Activated CD4-positive, alpha-beta memory T cell treated with anti-CD3 and anti-CD28 coated beads for 36 hours (primary cell): Measurements from ENCODE around the gene GPR176. TPM values are rescaled to one million over a fixed set of nuclear protein-coding genes. Genes with fewer than 3 reads are reported as not detected.

Experiments
- CTCF ChIA-PET: fragments of 350-600 bp; sonication (Branson Sonifier 250); formaldehyde crosslinking; loops from one replicate; lab custom pipeline; 2021; ENCODE audit warnings: antibody characterized with exemption, inconsistent platforms; lab: Charles Lee
- POLR2A ChIA-PET: fragments of 350-600 bp; sonication (Branson Sonifier 250); formaldehyde crosslinking; loops from one replicate; lab custom pipeline; 2021; ENCODE audit warnings: antibody characterized with exemption; lab: Charles Lee
- DNase-seq: peaks from one replicate; pipeline ENCODE4 v3.0.0-alpha.2; 2020
- H3K27ac Mint-ChIP-seq: one replicate; pipeline ENCODE4 v1.8.0; 2021; ENCODE audit warnings: mixed read lengths
- H3K27me3 Mint-ChIP-seq: one replicate; pipeline ENCODE4 v1.8.0; 2021; ENCODE audit warnings: mixed read lengths
- H3K36me3 Mint-ChIP-seq: one replicate; pipeline ENCODE4 v1.8.0; 2021; ENCODE audit warnings: mixed read lengths
- H3K4me1 Mint-ChIP-seq: one replicate; pipeline ENCODE4 v1.8.0; 2021; ENCODE audit warnings: low read depth, mixed read lengths
- H3K4me3 Mint-ChIP-seq: one replicate; pipeline ENCODE4 v1.8.0; 2021; ENCODE audit warnings: mild to moderate bottlenecking, mixed read lengths
- H3K9me3 Mint-ChIP-seq: one replicate; pipeline ENCODE4 v1.8.0; 2021; ENCODE audit warnings: mixed read lengths
- intact Hi-C: fragments of 100-400 bp; cut with micrococcal nuclease; formaldehyde crosslinking; loops from one replicate; pipeline ENCODE4 v1.15.1; 2023
- total RNA-seq, 2 experiments: library from RNA; stranded (reverse); gene quantifications; one replicate each; pipeline ENCODE4 v1.2.3, GENCODE V29; 2021

Gene GPR176
- total RNA-seq, 2 experiments from 2014 or later = 0.21 to 0.27 TPM

- Mint-ChIP-seq H3K27me3 (peaks cover 13% of the 10 kb centered on the region), H3K36me3 (no peaks in the 10 kb centered on the region), H3K9me3 (no peaks in the 10 kb centered on the region), H3K4me1 (peaks cover 10% of the 10 kb centered on the region), H3K27ac (no peak overlapping the region), H3K4me3 (no peak overlapping the region)
- ChIA-PET CTCF (interaction anchor here (0.6 kb wide), 1 partner anchor 114 kb away, joined by 3 read pairs; no protein-coding TSS in a partner anchor), POLR2A (no interaction called here)
- no peak for DNase-seq
- intact Hi-C loops = no loop called here
These were observed 49.5 kb downstream of the GPR176 start for GRCh38 chr15:39870537-39870936.

- intact Hi-C loops = no loop called here
- POLR2A ChIA-PET = no interaction called here
- no peak for DNase-seq
- H3K9me3 Mint-ChIP-seq = no peaks in the 10 kb centered on the region
- peaks cover 10% of the 10 kb centered on the region for H3K4me1 Mint-ChIP-seq
- no peak overlapping the region for H3K4me3 Mint-ChIP-seq
- CTCF ChIA-PET = no interaction called here
- no peak overlapping the region for H3K27ac Mint-ChIP-seq
- H3K36me3 Mint-ChIP-seq = no peaks in the 10 kb centered on the region
- peaks cover 15% of the 10 kb centered on the region for H3K27me3 Mint-ChIP-seq
These were observed 50.1 kb downstream of the GPR176 start for GRCh38 chr15:39869858-39870515.

- CTCF ChIA-PET = no interaction called here
- Mint-ChIP-seq H3K4me1 (peaks cover 7% of the 10 kb centered on the region), H3K36me3 (no peaks in the 10 kb centered on the region), H3K9me3 (no peaks in the 10 kb centered on the region), H3K27me3 (peaks cover 17% of the 10 kb centered on the region), H3K27ac (no peak overlapping the region), H3K4me3 (no peak overlapping the region)
- POLR2A ChIA-PET = no interaction called here
- intact Hi-C loops = no loop called here
- no peak for DNase-seq
These were observed 50.8 kb downstream of the GPR176 start for GRCh38 chr15:39869254-39869653.

- no peak for DNase-seq
- no peaks in the 10 kb centered on the region for H3K9me3 Mint-ChIP-seq
- POLR2A ChIA-PET = no interaction called here
- no peak overlapping the region for H3K4me3 Mint-ChIP-seq
- no peaks in the 10 kb centered on the region for H3K4me1 Mint-ChIP-seq
- intact Hi-C loops = no loop called here
- no peaks in the 10 kb centered on the region for H3K36me3 Mint-ChIP-seq
- H3K27me3 Mint-ChIP-seq = peaks cover 21% of the 10 kb centered on the region
- H3K27ac Mint-ChIP-seq = no peak overlapping the region
- CTCF ChIA-PET = no interaction called here
These were observed 51.7 kb downstream of the GPR176 start for GRCh38 chr15:39868396-39868795.

- intact Hi-C loops = no loop called here
- no peak overlapping the region for H3K4me3 Mint-ChIP-seq
- peaks cover 21% of the 10 kb centered on the region for H3K27me3 Mint-ChIP-seq
- no peaks in the 10 kb centered on the region for H3K9me3 Mint-ChIP-seq
- H3K27ac Mint-ChIP-seq = no peak overlapping the region
- POLR2A ChIA-PET = no interaction called here
- DNase-seq = no peak
- H3K4me1 Mint-ChIP-seq = no peaks in the 10 kb centered on the region
- CTCF ChIA-PET = no interaction called here
- no peaks in the 10 kb centered on the region for H3K36me3 Mint-ChIP-seq
These were observed 56.0 kb downstream of the GPR176 start for GRCh38 chr15:39864116-39864515.

GRCh38 chr15:39860871-39861270 is 59.2 kb downstream of the GPR176 start:
- DNase-seq = no peak
- POLR2A ChIA-PET = no interaction called here
- H3K4me1 Mint-ChIP-seq = no peaks in the 10 kb centered on the region
- peaks cover 15% of the 10 kb centered on the region for H3K27me3 Mint-ChIP-seq
- no peaks in the 10 kb centered on the region for H3K36me3 Mint-ChIP-seq
- H3K4me3 Mint-ChIP-seq = no peak overlapping the region
- intact Hi-C loops = no loop called here
- CTCF ChIA-PET = interaction anchor here (1.4 kb wide), 1 partner anchor 13 kb away, joined by 3 read pairs; no protein-coding TSS in a partner anchor
- H3K27ac Mint-ChIP-seq = no peak overlapping the region
- no peaks in the 10 kb centered on the region for H3K9me3 Mint-ChIP-seq

GRCh38 chr15:39860200-39860599 is 59.9 kb downstream of the GPR176 start:
- no peaks in the 10 kb centered on the region for H3K9me3 Mint-ChIP-seq
- intact Hi-C loops = no loop called here
- ChIA-PET CTCF (interaction anchor here (1.4 kb wide), 1 partner anchor 14 kb away, joined by 3 read pairs; no protein-coding TSS in a partner anchor), POLR2A (no interaction called here)
- H3K4me1 Mint-ChIP-seq = no peaks in the 10 kb centered on the region
- no peak overlapping the region for H3K4me3 Mint-ChIP-seq
- H3K27ac Mint-ChIP-seq = no peak overlapping the region
- H3K27me3 Mint-ChIP-seq = peaks cover 12% of the 10 kb centered on the region
- DNase-seq = no peak
- no peaks in the 10 kb centered on the region for H3K36me3 Mint-ChIP-seq

- no peak for DNase-seq
- H3K4me1 Mint-ChIP-seq = no peaks in the 10 kb centered on the region
- no peaks in the 10 kb centered on the region for H3K9me3 Mint-ChIP-seq
- H3K27me3 Mint-ChIP-seq = peaks cover 14% of the 10 kb centered on the region
- ChIA-PET POLR2A (no interaction called here), CTCF (no interaction called here)
- no peak overlapping the region for H3K27ac Mint-ChIP-seq
- intact Hi-C loops = no loop called here
- no peaks in the 10 kb centered on the region for H3K36me3 Mint-ChIP-seq
- no peak overlapping the region for H3K4me3 Mint-ChIP-seq
These were observed 60.4 kb downstream of the GPR176 start for GRCh38 chr15:39859636-39860035.

- Mint-ChIP-seq H3K36me3 (no peaks in the 10 kb centered on the region), H3K4me1 (no peaks in the 10 kb centered on the region), H3K9me3 (no peaks in the 10 kb centered on the region), H3K27ac (no peak overlapping the region), H3K4me3 (no peak overlapping the region), H3K27me3 (peaks cover 9% of the 10 kb centered on the region)
- CTCF ChIA-PET = no interaction called here
- POLR2A ChIA-PET = no interaction called here
- DNase-seq = no peak
- intact Hi-C loops = no loop called here
These were observed 62.9 kb downstream of the GPR176 start for GRCh38 chr15:39857132-39857531.

- no peak for DNase-seq
- Mint-ChIP-seq H3K9me3 (no peaks in the 10 kb centered on the region), H3K27me3 (peaks cover 9% of the 10 kb centered on the region), H3K36me3 (no peaks in the 10 kb centered on the region), H3K4me1 (no peaks in the 10 kb centered on the region), H3K4me3 (no peak overlapping the region), H3K27ac (no peak overlapping the region)
- intact Hi-C loops = no loop called here
- POLR2A ChIA-PET = no interaction called here
- CTCF ChIA-PET = no interaction called here
These were observed 63.7 kb downstream of the GPR176 start for GRCh38 chr15:39856357-39856756.

GRCh38 chr15:39855400-39855799 is 64.7 kb downstream of the GPR176 start:
- CTCF ChIA-PET = no interaction called here
- Mint-ChIP-seq H3K27me3 (peaks cover 7% of the 10 kb centered on the region), H3K4me1 (no peaks in the 10 kb centered on the region), H3K36me3 (no peaks in the 10 kb centered on the region), H3K27ac (no peak overlapping the region), H3K9me3 (no peaks in the 10 kb centered on the region), H3K4me3 (no peak overlapping the region)
- intact Hi-C loops = no loop called here
- DNase-seq = no peak
- POLR2A ChIA-PET = no interaction called here

GRCh38 chr15:39854161-39854560 is 65.9 kb downstream of the GPR176 start:
- Mint-ChIP-seq H3K36me3 (no peaks in the 10 kb centered on the region), H3K9me3 (no peaks in the 10 kb centered on the region), H3K4me1 (no peaks in the 10 kb centered on the region), H3K4me3 (no peak overlapping the region), H3K27me3 (peaks cover 7% of the 10 kb centered on the region), H3K27ac (no peak overlapping the region)
- no peak for DNase-seq
- intact Hi-C loops = no loop called here
- ChIA-PET CTCF (interaction anchor here (0.6 kb wide), 1 partner anchor 98 kb away, joined by 3 read pairs; no protein-coding TSS in a partner anchor), POLR2A (no interaction called here)

- Mint-ChIP-seq H3K27ac (no peak overlapping the region), H3K4me3 (no peak overlapping the region), H3K9me3 (no peaks in the 10 kb centered on the region), H3K36me3 (no peaks in the 10 kb centered on the region), H3K27me3 (peaks cover 15% of the 10 kb centered on the region), H3K4me1 (no peaks in the 10 kb centered on the region)
- DNase-seq = no peak
- CTCF ChIA-PET = interaction anchor here (0.9 kb wide), 1 partner anchor 156 kb away, joined by 4 read pairs; no protein-coding TSS in a partner anchor
- intact Hi-C loops = no loop called here
- POLR2A ChIA-PET = no interaction called here
These were observed 67.8 kb downstream of the GPR176 start for GRCh38 chr15:39852250-39852649.
